Neuron (in vitro differentiated cells): ENCODE results near the gene SUPT3H.

Experiments
- H2AFZ ChIP-seq: one replicate; pipeline ENCODE4 v1.6.1; 2013; ENCODE audit warnings: low read depth, mild to moderate bottlenecking, inconsistent platforms, low read length, moderate library complexity
- H3K27me3 ChIP-seq: one replicate; pipeline ENCODE4 v1.6.1; 2013; ENCODE audit warnings: low read length; ENCODE audit not compliant: insufficient read depth
- H3K36me3 ChIP-seq: one replicate; pipeline ENCODE4 v1.6.1; 2013; ENCODE audit warnings: low read length; ENCODE audit not compliant: insufficient read depth
- H3K4me1 ChIP-seq: one replicate; pipeline ENCODE4 v1.6.1; 2013; ENCODE audit warnings: low read length; ENCODE audit not compliant: insufficient read depth
- H3K4me3 ChIP-seq: 2 replicates; pipeline ENCODE4 v1.5.1; 2013; ENCODE audit warnings: mild to moderate bottlenecking, low read length, moderate library complexity
- H3K9me3 ChIP-seq: one replicate; pipeline ENCODE4 v1.6.1; 2013; ENCODE audit warnings: low read length

Gene SUPT3H

DNA sequence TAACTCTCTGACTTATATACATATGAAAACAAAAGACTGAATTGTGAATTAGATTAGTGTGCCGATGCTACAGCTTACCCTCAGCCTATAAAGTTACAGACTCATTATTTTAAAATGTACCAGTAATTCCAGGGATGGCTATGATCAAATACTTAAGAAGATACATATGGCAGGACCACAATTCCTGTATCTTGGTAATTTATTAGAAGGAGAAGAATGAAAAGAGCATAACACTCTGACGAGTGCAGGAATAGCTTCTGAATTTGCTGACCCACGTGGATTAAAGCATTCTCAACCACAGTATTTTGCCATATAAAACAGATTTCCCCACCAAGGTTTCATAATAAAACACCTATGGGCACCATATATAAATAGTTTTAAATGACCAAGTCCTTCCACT is 418.1 kb downstream of the SUPT3H start:
- Histone ChIP-seq H3K9me3 (peaks cover 3% of the 10 kb centered on the region), H3K4me3 (no peak overlapping the region)

DNA sequence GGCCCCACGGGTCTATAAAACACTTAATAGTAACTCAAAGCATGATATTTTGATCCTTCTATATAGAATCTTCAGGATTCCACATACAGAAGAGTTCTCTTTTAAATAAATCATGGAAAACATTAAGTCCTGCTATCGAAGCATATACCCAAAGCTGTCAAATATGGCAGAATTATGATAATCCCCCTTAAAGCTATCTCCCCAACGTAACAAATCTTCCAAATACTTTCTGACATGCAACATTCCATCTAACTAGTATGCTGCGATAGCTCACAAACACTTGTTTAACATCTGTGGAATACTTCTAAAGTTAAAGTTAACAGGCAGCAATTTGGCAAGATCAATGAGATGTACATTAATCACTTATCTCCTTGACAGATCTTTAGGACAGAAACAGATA is 420.6 kb downstream of the SUPT3H start:
- Histone ChIP-seq H3K36me3 (no peaks in the 10 kb centered on the region), H3K4me3 (no peak overlapping the region), H2AFZ (no peak overlapping the region), H3K4me1 (no peaks in the 10 kb centered on the region), H3K27me3 (no peaks in the 10 kb centered on the region), H3K9me3 (peaks cover 3% of the 10 kb centered on the region)

More for the DNA sequence above, 418.1 kb downstream of the SUPT3H start:
- Histone ChIP-seq H2AFZ (no peak overlapping the region), H3K4me1 (no peaks in the 10 kb centered on the region), H3K36me3 (no peaks in the 10 kb centered on the region), H3K27me3 (no peaks in the 10 kb centered on the region)

DNA sequence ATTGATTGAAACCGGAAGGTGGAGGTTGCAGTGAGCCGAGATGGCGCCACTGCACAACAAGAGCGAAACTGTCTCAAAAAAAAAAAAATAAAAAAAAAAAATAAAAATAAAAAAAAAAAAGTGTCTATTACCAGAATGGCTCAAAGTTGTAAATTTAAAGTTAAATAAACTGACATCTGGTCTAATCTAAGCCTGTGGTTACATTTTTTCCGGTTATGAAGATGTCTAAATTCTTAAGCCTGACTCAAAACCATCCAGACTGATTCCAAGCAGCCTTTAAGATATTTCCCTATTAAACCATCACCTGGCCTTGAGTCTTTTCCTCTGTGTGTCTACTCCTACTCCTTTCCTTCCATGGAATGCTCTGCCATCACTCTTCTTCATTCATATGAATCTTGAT is 421.3 kb downstream of the SUPT3H start:
- Histone ChIP-seq H2AFZ (no peak overlapping the region), H3K36me3 (no peaks in the 10 kb centered on the region), H3K9me3 (peaks cover 3% of the 10 kb centered on the region), H3K4me1 (peaks cover 4% of the 10 kb centered on the region), H3K27me3 (no peaks in the 10 kb centered on the region), H3K4me3 (no peak overlapping the region)

- Histone ChIP-seq H2AFZ (no peak overlapping the region), H3K27me3 (no peaks in the 10 kb centered on the region), H3K36me3 (no peaks in the 10 kb centered on the region), H3K4me3 (no peak overlapping the region), H3K9me3 (peaks cover 5% of the 10 kb centered on the region), H3K4me1 (peaks cover 6% of the 10 kb centered on the region)
These were observed 422.6 kb downstream of the SUPT3H start for GRCh38 chr6:44955145-44955544.

- H3K9me3 ChIP-seq: peaks cover 8% of the 10 kb centered on the region
- H3K27me3 ChIP-seq: no peaks in the 10 kb centered on the region
- no peak overlapping the region for H3K4me3 ChIP-seq
- H3K36me3 ChIP-seq: peaks cover 6% of the 10 kb centered on the region
- peaks cover 6% of the 10 kb centered on the region for H3K4me1 ChIP-seq
- H2AFZ ChIP-seq: no peak overlapping the region
These were observed 423.5 kb downstream of the SUPT3H start for GRCh38 chr6:44954281-44954680.

DNA sequence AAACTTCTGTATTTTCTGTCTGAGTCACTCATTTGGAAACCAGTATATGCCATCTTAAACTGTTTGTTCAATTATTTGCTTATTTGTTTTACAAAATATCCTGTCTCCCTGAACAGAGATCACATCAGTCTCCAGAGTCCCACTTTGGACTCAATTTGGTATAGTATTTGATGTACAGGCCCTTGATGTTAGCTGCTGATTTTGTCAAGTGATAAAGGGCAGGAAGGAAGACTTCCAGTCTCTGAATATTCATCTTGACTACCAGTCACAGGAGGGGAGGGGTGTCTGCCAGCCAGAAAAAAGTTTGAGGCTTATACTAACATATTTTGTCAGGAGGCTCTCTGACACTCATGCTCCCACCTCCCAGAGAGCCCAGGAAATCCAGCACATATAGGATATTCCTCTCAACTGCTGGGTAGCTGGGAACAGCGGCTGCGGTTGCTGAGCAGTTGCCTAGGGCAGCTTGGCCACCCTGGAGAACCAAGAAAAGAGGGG is 426.4 kb downstream of the SUPT3H start:
- Histone ChIP-seq H3K4me3 (no peak overlapping the region), H3K36me3 (peaks cover 7% of the 10 kb centered on the region), H3K27me3 (no peaks in the 10 kb centered on the region), H3K4me1 (peaks cover 6% of the 10 kb centered on the region), H3K9me3 (peaks cover 14% of the 10 kb centered on the region), H2AFZ (no peak overlapping the region)

DNA sequence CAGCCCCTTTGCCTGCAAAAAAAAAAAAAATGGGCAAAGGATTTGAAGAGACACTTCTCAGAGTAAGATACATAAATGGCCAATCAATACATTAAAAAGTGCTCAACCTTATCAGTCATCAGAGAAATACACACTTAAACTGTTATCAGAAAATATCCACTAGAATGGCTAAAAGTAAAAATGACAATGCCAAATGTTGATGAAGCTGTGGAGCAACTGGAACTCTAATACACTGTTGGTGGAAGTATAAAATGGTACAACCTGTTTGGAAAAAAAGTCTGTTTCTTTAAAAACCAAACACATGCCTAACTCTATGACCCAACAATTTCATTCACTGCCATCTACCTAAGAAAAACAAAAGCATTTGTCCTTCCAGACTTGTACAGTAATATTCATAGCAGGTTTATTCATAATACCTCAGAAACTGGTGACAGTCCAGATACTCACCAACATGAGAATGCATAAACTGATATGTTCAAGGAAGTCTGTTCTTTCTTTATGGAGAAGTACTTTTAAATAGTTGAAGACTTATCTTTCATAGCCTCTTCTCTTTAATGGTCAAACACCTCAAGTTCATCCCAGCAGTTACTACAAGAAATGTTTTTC is 428.0 kb downstream of the SUPT3H start:
- peaks cover 10% of the 10 kb centered on the region for H3K36me3 ChIP-seq
- H2AFZ ChIP-seq: no peak overlapping the region
- H3K4me1 ChIP-seq: peaks cover 6% of the 10 kb centered on the region
- no peak overlapping the region for H3K4me3 ChIP-seq
- no peaks in the 10 kb centered on the region for H3K27me3 ChIP-seq
- H3K9me3 ChIP-seq: peaks cover 16% of the 10 kb centered on the region

DNA sequence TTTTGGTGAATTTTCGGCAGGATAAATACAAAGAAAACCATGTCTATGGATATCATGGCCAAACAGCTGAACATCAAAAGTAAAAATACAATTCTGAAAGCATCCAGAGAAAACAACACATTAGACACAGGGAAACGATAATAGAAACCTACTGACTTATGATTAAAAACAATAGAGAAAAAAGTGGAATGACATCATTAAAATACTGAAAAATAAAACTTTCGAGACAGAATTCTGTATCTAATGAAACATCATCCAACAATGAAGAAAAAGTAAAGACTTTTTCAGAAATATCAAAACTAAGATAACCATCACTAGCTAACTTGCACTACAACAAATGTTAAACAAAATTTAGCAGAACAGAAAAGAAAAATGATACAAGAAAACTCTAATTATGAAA is 434.2 kb downstream of the SUPT3H start:
- no peaks in the 10 kb centered on the region for H3K4me1 ChIP-seq
- H2AFZ ChIP-seq: no peak overlapping the region
- H3K4me3 ChIP-seq: no peak overlapping the region
- peaks cover 4% of the 10 kb centered on the region for H3K36me3 ChIP-seq
- peaks cover 13% of the 10 kb centered on the region for H3K9me3 ChIP-seq
- no peaks in the 10 kb centered on the region for H3K27me3 ChIP-seq

DNA sequence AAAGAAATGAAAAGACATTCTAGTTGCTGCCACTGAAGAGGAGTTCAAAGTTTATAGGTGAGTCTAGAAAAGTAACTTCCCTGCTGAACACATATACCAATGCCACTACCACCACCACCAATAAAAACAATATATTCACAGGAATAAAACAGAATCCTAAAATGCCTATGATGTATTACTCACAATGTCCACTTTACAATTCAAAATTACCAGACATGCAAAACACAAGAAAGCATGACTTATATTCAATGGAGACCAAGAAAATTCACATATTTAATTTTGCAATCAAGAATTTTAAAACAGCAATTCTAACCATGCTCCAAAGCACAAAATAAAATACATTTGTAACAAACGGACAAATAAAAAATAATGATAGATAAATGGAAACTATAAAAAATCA is 434.9 kb downstream of the SUPT3H start:
- peaks cover 4% of the 10 kb centered on the region for H3K36me3 ChIP-seq
- no peak overlapping the region for H3K4me3 ChIP-seq
- H2AFZ ChIP-seq: no peak overlapping the region
- H3K27me3 ChIP-seq: no peaks in the 10 kb centered on the region
- H3K9me3 ChIP-seq: peaks cover 13% of the 10 kb centered on the region
- no peaks in the 10 kb centered on the region for H3K4me1 ChIP-seq

- Histone ChIP-seq H3K4me1 (no peaks in the 10 kb centered on the region), H3K27me3 (no peaks in the 10 kb centered on the region), H3K9me3 (peaks cover 13% of the 10 kb centered on the region), H2AFZ (no peak overlapping the region), H3K36me3 (peaks cover 4% of the 10 kb centered on the region), H3K4me3 (no peak overlapping the region)
These were observed 435.5 kb downstream of the SUPT3H start for GRCh38 chr6:44942201-44942600.

DNA sequence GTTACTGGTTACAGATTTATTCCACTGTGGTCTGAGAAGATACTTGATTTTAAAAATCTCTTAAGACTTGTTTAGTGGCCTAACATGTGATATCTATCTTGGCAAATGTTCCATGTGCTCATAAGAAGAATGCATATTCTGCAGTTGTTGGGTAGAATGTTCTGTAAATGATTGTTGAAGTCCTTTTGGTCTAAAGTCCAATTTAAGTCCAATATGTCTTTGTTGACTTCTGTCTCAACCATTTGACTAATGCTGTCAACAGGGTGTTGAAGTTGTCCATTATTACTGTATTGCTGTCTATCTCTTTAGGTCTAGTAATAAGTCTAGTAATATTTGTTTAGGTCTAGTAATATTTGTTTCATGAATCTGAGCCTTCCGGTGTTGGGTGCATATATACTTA is 437.4 kb downstream of the SUPT3H start:
- H3K36me3 ChIP-seq: no peaks in the 10 kb centered on the region
- no peak overlapping the region for H3K4me3 ChIP-seq
- H3K4me1 ChIP-seq: no peaks in the 10 kb centered on the region

GRCh38 chr6:44935693-44936300 is 441.9 kb downstream of the SUPT3H start:
- Histone ChIP-seq H3K9me3 (peaks cover 2% of the 10 kb centered on the region), H3K27me3 (no peaks in the 10 kb centered on the region), H2AFZ (no peak overlapping the region), H3K4me3 (no peak overlapping the region), H3K36me3 (no peaks in the 10 kb centered on the region), H3K4me1 (no peaks in the 10 kb centered on the region)

More for the DNA sequence above, 437.4 kb downstream of the SUPT3H start:
- Histone ChIP-seq H3K27me3 (no peaks in the 10 kb centered on the region), H3K9me3 (peaks cover 2% of the 10 kb centered on the region), H2AFZ (no peak overlapping the region)

- Histone ChIP-seq H3K9me3 (peaks cover 2% of the 10 kb centered on the region), H3K27me3 (no peaks in the 10 kb centered on the region), H2AFZ (no peak overlapping the region)
These were observed 444.6 kb downstream of the SUPT3H start for GRCh38 chr6:44933108-44933507.

More at GRCh38 chr6:44933108-44933507, 444.6 kb downstream of the SUPT3H start:
- H3K4me1 ChIP-seq: no peaks in the 10 kb centered on the region
- no peak overlapping the region for H3K4me3 ChIP-seq
- H3K36me3 ChIP-seq: no peaks in the 10 kb centered on the region
